HuH-7 (cell line): ENCODE results near the gene ADAM19.

Source experiments
- DNase-seq: peaks from one replicate; pipeline ENCODE4 v3.0.0; 2011; ENCODE audit warnings: low spot score

ADAM19 gene

DNA sequence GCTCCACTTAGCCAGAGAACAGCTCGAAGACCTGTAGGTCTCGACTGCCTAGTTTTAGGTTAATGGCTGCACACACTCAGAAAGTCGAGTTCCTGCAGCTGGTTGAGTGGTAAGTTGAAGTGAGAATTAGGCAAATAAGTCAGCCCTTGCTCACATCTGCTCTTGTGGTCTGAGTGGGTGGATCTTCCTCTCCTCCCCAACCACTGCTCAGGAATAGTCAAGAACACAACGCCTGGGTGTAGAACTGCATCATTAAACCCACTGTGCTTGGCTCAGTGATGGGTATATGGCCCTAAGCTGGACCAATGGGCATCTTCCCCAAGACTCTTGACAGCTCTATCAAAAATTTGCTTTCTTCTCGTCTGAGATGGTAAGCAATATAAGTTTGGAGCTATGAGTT, 20.9 kb upstream of the ADAM19 start:
- no peak for DNase-seq

DNA sequence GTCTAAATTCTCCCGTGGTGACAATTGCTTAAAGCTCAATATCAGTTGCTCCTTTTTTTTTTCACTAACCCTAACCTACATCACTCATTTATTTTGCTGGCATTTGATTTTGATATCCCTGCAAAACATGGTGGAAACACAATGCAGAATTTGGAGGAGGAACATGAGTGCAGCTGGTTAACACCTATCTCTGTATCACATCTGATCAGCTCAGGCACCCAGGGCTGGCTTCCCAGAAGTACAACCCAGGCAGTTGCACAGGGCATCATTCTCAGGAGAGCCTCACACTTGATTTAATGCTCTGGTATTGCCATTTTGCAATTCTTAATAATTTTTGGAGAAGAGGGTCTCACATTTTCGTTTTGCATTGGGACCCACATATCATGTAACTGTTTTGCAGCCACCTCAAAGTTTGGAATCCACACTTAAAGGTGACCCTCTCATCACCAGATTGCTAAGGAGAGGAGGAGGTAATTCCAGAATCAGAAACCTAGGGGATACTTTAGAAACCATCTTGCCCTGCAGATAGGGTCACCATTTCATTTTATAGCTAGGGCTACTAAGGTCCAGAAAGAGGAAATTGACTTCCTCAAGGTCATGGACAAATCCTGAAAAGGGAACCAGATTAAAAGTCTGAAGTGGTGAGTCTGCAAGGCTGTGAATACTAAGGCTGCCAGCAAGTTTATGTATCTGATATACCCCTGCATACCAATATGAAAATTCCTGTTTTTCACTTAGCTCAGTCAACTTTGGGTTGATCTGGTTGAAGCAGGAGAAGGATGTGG, 19.3 kb upstream of the ADAM19 start:
- DNase-seq = no peak

GRCh38 chr5:157594257-157594656, 18.7 kb upstream of the ADAM19 start:
- no peak for DNase-seq

DNA sequence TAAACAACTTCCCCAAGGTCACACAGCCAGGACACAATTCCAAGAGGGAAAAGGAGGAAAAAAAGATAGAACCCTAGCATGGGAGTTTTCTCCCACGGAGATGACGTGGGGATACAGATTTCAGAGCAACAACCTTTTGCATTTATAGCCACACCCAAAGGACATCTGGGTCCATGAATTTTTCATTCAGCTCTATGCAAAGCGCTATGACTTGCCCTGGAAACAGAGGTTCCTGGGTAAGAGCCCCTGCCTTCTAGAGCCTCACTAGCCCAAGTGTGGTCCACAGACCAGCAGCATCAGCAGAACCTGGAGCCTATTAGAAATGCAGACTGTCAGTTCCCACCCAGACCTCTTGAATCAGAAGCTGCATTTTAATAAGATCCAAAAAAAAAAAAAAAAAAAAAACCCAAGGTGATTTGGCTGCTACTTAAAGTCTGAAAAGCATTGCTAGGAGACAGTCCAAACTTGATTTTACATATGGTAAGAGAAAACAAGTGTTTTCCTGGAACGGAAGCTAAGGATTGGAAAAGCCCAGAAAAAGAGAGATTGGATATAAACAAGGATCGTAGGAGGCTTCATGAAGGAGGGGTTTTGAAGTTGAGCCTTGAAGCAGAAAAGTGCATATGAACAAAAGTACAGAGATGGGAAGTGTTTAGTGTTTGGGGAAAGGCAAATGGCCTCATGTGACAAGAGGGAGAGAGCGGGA, 17.6 kb upstream of the ADAM19 start:
- no peak for DNase-seq

- DNase-seq = no peak
These were observed 17.0 kb upstream of the ADAM19 start for GRCh38 chr5:157592594-157592993.

DNA sequence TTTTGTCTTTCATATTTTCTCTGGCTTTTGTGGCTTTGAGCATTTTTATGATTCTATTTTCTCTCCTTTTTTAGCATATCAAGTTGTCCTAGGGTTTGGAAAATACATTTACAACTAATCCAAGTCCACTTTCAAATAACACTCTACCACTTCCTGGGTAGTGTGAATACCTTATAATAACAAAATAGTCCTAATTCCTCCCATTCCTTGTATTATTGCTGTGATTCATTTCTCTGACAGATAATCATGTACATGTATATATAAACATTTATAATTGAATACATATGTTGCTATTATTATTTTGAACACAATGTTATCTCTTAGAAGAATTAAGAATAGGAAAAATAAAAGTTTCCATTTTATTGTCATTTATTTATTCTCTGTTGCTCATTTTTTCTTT, 14.9 kb upstream of the ADAM19 start:
- DNase-seq = no peak

DNA sequence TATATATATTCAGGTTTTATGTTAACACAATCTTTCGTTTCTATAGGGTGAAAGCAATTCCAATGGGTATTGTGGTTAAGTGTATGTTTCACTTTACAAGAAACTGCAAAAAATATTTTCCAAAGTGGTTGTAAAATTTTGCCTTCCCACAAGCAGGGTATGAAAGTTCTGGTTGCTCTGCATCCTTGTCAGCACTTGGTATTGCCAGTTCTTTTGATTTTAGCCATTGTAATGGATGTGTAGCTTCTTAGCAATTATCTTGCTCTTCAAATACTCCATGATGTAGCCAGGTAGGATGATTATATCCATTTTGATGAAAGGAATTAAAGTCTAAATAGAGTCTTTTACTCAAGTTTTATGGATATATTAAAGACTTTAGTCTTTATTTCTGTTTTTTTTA, 9.1 kb upstream of the ADAM19 start:
- DNase-seq = no peak

- DNase-seq = no peak
These were observed 7.4 kb upstream of the ADAM19 start for GRCh38 chr5:157582731-157583620.

DNA sequence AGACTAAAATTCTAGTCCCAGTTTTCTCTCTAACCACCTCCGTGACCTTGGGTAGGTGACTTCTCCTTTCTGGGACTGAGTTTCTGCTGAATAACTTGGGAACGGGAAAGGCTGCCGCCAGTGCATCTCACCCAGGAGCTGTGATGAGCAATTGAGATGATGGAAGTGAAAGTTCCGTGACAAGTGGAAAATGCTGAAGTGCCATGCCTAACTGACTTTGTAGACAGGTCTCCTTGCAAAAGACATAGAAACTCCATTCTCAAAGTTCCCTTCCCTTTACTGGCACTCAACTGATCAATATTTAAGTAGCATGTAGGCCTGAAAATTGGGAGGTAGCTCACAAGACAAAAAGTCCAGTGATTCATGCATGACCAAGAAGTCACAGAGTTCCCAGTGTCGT, 6.3 kb upstream of the ADAM19 start:
- DNase-seq = no peak

DNA sequence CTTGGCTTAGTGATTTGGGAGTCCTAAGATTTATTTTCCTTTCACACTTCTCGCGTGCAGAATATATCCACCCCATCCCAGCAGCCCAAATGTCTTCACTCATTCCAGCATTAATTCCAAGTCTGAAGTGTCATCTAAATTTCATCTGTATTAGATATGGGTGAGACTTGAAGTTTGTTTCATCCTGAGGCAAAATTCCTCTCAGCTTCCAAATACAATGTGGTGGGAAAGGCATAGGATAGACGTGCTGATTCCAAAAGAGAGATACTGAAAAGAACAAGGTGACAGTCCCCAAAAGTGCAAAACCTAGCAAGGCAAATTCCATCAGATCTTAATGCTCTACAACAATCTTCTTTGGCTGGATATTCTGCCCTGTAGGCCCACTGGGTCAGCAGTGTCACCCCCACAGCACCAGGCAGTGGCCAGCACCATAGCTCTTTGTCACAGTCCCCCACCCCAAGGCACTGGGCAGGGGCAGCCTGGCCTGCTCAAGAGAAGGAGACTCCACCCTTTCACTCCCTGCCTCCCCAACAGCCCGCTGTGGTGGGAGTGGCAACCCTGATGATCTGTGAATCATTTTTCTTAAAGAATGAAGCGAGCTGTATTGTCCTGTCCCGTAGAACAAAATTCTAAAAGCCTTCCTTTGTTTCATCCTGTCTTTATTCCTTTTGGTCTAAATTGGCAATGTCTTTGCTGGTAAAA, 2.7 kb upstream of the ADAM19 start:
- no peak for DNase-seq

DNA sequence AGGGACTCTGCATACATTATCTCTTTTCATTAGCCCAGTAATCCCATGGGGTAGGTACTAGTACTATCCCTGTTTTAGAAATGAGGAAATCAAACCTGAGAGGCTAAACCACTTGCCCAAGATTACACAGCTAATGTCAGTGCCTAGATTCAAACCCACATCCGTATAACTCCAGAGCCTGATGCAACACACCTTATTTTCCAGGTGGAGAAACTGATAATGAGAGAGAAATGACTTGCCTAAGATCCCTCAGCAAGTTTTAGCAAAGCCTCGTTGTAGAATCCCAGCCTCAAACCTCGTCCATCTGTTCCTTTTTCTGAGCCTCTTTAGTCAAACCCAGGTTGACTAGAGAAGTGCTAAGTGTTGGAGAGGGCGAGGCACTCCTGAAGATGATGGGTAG, 1.1 kb upstream of the ADAM19 start:
- DNase-seq = no peak

DNA sequence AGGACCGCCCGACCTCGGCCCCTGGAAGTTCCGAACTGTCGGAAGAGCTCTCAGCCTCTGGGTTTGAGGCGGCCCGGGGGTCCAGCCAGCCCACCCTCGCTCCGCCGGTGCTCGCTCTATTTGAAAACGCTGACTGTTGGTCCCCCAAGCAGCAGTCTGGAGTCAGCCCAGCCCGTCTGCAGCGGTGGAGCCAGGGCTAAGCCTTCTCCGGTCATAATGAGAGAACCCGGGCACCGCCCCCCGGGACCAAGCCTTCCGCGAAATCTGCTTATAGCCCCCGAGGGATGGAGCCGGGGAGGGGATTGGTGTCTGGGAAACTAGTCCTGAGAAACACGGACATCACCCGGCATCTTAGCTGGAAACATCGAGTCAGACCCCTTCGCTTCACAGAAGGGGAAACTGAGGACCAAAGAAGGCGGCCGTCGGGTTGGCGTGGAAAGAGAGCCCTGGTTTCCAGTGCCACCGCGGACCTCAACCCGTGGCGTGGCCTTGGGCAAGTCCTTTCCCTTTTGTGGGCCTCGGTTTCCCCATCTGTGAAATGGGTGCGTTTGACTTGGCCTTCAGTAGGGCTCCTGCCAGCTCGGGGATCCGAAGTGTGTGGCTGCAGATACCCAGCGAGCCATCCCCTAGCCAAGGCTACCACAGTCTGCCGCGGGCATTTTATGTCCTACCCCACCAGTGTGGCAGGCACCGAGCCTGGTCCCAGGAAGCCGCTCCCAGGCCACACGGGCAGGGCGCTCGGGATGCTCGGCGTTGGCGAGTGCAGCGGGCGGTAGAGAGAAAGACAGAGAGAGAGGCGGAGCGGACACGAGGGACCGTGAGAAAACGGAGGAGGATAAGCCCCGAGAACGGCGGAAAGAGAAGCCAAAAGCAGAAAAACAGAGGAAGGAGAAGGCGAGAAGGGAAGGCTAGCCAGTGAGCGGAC, 857 bp downstream of the ADAM19 start:
- DNase-seq = peak; percentile 8

DNA sequence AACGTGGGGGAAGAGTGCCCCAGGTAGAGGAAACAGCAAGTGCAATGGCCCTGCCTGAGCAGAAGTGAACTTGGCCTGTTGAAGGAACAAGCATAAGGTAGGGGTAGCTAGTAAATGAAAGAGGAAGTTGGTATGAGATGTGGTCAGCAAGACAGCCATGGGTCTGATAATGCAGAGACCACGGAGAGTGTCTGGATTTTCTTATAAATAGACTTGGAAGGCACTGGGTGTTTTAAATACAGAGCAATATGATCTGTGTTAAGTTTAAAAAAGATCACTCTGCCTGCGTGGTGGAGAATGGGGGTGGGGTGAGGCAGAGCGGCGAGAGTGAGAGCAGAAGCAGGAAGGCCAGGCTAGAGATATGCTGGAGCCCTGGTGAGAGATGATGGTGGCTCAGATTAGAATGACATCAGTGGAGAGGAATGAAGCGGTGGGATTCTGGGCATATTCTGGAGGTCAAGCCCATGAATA, 4.2 kb downstream of the ADAM19 start:
- DNase-seq = no peak

DNA sequence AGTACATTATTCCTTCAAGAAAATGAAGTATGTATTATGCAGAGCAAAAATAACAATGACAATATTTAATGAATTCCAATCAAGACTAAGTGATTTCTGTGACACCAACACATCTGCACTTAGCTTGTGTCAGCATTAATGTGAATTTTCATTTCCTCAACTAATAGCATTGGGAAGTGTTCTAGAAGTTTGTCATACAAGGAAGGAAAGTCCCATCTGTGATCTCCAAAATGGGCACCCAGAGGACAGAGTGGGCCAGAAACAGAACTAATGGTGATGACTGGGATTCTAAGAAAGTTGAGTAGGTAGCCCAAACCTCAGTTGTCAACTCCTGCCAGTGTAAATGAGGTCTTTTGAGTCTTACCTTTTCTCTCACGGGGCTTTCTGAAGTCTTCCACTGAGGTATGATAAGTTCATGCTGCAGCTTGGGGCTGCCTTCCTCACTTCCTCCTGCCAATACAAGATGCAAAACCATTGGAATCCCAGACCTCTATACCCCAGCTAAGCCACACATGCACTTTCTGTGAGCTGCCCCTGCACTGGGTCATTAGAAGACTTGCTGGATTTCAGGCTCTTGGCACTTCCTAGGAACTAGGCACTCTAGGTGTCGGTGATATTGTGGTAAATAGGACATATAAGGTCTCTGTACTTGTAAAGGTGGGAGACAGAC, 4.9 kb downstream of the ADAM19 start:
- DNase-seq = no peak

GRCh38 chr5:157568720-157569119, 6.9 kb downstream of the ADAM19 start:
- no peak for DNase-seq

- no peak for DNase-seq
These were observed 7.4 kb downstream of the ADAM19 start for GRCh38 chr5:157568222-157568621.

DNA sequence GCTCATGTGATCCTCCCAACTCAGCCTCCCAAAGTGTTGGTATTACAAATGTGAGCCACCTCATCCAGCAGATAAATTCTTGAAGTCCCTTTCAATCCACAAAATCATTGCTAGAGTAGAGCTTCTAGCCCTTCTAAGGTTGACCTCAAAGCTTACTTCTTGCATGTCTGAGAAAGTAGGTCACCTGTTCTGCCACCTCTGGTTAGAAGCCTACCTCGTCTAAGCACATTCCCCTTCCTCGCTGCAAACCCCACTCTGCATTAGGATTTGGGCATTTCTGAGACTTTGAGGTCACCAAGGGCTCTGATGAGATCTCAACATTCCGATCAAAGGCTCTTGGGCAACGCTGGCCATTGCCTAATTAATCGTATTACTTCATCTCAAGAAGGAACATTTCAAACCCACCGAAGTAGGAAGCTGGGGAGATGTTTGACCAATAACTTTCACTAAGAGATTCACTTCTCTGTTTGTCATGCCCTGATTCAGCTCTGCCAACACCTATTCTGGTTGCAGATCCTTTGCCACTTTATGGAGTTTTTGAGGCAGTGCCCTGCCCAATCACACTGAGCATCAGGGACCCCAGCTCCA, 8.6 kb downstream of the ADAM19 start:
- DNase-seq = no peak

DNA sequence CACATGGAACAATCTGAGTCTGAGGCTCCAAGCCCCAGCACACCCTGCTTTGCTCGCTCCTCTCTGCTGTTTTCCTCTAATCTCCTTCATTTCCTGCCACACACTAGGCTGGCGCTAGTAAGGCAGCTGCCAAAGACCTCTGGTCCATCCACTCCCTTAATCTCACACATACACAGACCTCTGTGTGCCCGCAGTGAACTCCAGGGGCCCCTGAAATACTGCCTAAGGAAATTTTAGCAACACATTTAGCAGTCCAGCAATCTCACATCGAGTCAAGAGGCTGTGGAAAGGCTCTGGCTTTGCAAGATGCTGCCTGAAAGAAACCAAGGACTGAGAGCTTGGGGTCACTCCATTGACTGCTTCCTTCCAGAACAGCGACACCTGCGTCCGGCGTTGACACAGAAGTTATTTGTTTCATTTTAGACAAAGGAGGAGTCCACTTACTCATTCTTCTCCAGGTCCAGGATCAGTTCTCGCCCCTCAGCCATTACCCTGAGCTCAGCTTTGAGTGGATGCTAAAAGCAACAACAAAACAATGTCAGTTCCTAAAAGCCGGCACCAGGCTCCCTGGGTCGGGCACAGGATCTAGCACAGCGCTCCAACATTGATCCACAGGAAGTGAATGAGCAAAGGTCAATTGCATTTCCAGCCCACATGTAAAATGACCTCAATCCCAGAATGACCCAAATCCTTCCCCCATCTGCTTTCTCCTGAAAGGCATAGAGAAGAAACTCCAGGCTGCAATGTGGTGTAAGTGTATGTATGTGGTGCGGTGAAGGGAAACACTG, 11.5 kb downstream of the ADAM19 start:
- no peak for DNase-seq

DNA sequence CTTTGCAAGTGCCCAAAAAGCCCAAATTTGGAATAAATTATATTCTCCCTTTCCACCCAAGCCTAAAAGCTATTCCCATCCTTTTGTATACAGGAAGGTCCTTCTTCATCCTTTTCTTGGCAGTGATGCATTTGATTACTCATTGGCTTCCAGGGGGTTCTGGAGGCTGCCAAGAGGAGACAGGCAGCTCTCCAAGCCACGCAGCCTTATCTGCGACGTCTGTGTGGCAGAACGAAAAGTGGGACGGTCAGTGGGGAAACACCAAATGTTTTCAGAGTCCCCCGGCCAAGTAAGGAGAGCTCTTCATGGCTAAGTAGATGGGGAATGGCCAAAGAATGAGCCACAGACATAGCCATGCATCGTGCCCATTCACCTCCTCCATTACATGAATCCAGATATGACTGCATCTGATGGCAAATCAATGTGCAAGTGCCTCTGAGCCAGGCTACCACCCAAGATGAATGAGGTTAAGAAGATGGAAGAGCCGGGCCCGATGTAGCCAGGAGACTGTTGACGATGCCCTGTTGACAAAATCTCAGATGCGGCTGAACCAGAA, 12.1 kb downstream of the ADAM19 start:
- DNase-seq = no peak
